HEK293 (cell line): ENCODE results near the gene ZNF782.

Experiments used
- MZF1 ChIP-seq: fragments of 450-650 bp; formaldehyde crosslinking; IDR thresholded peaks from 2 replicates; pipeline ENCODE4 v1.5.1; 2017; ENCODE audit warnings: missing biosample characterization, missing genetic modification characterization, borderline replicate concordance
- PBX3 ChIP-seq: sonication (generic); formaldehyde crosslinking; IDR thresholded peaks from 2 replicates; pipeline ENCODE4 v1.8.1; 2022; ENCODE audit warnings: mild to moderate bottlenecking, moderate library complexity, missing genetic modification reagents
- SCRT2 ChIP-seq: fragments of 450-650 bp; formaldehyde crosslinking; IDR thresholded peaks from 2 replicates; pipeline ENCODE4 v1.5.1; 2016; ENCODE audit warnings: missing biosample characterization, missing genetic modification characterization
- ZBTB11 ChIP-seq: fragments of 450-650 bp; formaldehyde crosslinking; conservative IDR thresholded peaks from 2 replicates; pipeline ENCODE4 v1.5.1; 2016; ENCODE audit warnings: low read depth, missing biosample characterization, missing genetic modification characterization
- ZNF24 ChIP-seq: fragments of 450-650 bp; formaldehyde crosslinking; IDR thresholded peaks from 2 replicates; pipeline ENCODE4 v1.5.1; 2016; ENCODE audit warnings: missing biosample characterization, missing genetic modification characterization
- ZNF311 ChIP-seq: fragments of 450-650 bp; formaldehyde crosslinking; IDR thresholded peaks from 2 replicates; pipeline ENCODE4 v1.5.1; 2017; ENCODE audit warnings: missing biosample characterization, missing genetic modification characterization, borderline replicate concordance
- ZNF416 ChIP-seq: fragments of 450-650 bp; formaldehyde crosslinking; IDR thresholded peaks from 2 replicates; pipeline ENCODE4 v1.5.1; 2016; ENCODE audit warnings: missing biosample characterization, missing genetic modification characterization
- ZNF521 ChIP-seq: fragments of 450-650 bp; formaldehyde crosslinking; IDR thresholded peaks from 2 replicates; pipeline ENCODE4 v1.5.1; 2017; ENCODE audit warnings: missing biosample characterization, mild to moderate bottlenecking, missing genetic modification characterization
- ZNF529 ChIP-seq: fragments of 450-650 bp; formaldehyde crosslinking; IDR thresholded peaks from 2 replicates; pipeline ENCODE4 v1.5.1; 2017; ENCODE audit warnings: missing genetic modification characterization, missing biosample characterization; ENCODE audit not compliant: insufficient replicate concordance
- ZNF639 ChIP-seq: fragments of 450-650 bp; formaldehyde crosslinking; IDR thresholded peaks from 2 replicates; pipeline ENCODE4 v1.5.1; 2016; ENCODE audit warnings: missing biosample characterization, missing genetic modification characterization
- ZNF747 ChIP-seq: fragments of 450-650 bp; formaldehyde crosslinking; IDR thresholded peaks from 2 replicates; pipeline ENCODE4 v1.5.1; 2016; ENCODE audit warnings: missing biosample characterization, missing genetic modification characterization
- ZNF776 ChIP-seq: fragments of 450-650 bp; formaldehyde crosslinking; IDR thresholded peaks from 2 replicates; pipeline ENCODE4 v1.5.0; 2017; ENCODE audit warnings: missing biosample characterization, missing genetic modification characterization, borderline replicate concordance
- TF ChIP-seq, protein P1 (sequence below): fragments of 450-650 bp; formaldehyde crosslinking; IDR thresholded peaks from 2 replicates; pipeline ENCODE4 v1.5.1; 2016; ENCODE audit warnings: missing biosample characterization, missing genetic modification characterization
- TF ChIP-seq, protein P2 (sequence below): fragments of 450-650 bp; formaldehyde crosslinking; IDR thresholded peaks from 2 replicates; pipeline ENCODE4 v1.5.1; 2016; ENCODE audit warnings: missing biosample characterization, missing genetic modification characterization

GRCh38 chr9:96854651-96855273, 448 bp upstream of the ZNF782 start:
- TF ChIP-seq ZNF776 (tag by site-specific recombination) (no peak), ZBTB11 (tag by site-specific recombination) (no peak), PBX3 (no peak), ZNF24 (tag by site-specific recombination) (no peak), ZNF416 (tag by site-specific recombination) (no peak), ZNF521 (no peak), ZNF747 (tag by site-specific recombination) (no peak), MZF1 (no peak), ZNF639 (tag by site-specific recombination) (no peak), SCRT2 (tag by site-specific recombination) (no peak), ZNF311 (tag by site-specific recombination) (no peak), ZNF529 (tag by site-specific recombination) (no peak)
- TF ChIP-seq, protein P1, sequence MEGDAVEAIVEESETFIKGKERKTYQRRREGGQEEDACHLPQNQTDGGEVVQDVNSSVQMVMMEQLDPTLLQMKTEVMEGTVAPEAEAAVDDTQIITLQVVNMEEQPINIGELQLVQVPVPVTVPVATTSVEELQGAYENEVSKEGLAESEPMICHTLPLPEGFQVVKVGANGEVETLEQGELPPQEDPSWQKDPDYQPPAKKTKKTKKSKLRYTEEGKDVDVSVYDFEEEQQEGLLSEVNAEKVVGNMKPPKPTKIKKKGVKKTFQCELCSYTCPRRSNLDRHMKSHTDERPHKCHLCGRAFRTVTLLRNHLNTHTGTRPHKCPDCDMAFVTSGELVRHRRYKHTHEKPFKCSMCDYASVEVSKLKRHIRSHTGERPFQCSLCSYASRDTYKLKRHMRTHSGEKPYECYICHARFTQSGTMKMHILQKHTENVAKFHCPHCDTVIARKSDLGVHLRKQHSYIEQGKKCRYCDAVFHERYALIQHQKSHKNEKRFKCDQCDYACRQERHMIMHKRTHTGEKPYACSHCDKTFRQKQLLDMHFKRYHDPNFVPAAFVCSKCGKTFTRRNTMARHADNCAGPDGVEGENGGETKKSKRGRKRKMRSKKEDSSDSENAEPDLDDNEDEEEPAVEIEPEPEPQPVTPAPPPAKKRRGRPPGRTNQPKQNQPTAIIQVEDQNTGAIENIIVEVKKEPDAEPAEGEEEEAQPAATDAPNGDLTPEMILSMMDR = no peak
- TF ChIP-seq, protein P2, sequence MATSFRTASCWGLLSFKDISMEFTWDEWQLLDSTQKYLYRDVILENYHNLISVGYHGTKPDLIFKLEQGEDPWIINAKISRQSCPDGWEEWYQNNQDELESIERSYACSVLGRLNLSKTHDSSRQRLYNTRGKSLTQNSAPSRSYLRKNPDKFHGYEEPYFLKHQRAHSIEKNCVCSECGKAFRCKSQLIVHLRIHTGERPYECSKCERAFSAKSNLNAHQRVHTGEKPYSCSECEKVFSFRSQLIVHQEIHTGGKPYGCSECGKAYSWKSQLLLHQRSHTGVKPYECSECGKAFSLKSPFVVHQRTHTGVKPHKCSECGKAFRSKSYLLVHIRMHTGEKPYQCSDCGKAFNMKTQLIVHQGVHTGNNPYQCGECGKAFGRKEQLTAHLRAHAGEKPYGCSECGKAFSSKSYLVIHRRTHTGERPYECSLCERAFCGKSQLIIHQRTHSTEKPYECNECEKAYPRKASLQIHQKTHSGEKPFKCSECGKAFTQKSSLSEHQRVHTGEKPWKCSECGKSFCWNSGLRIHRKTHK (tag by site-specific recombination) = no peak
